UCSD-AML1 (cell line): ENCODE measurements around the gene AFMID.
"Not testable (repeated sequence)": the region's sequence is repeated elsewhere in the genome, so short reads cannot be mapped to it uniquely, and the experiment has no call there.

Experiments
- DNase-seq: peaks from one replicate; lab custom pipeline; 2025; ENCODE audit not compliant: unreplicated experiment; lab: John Stamatoyannopoulos, UW

Gene AFMID

DNA sequence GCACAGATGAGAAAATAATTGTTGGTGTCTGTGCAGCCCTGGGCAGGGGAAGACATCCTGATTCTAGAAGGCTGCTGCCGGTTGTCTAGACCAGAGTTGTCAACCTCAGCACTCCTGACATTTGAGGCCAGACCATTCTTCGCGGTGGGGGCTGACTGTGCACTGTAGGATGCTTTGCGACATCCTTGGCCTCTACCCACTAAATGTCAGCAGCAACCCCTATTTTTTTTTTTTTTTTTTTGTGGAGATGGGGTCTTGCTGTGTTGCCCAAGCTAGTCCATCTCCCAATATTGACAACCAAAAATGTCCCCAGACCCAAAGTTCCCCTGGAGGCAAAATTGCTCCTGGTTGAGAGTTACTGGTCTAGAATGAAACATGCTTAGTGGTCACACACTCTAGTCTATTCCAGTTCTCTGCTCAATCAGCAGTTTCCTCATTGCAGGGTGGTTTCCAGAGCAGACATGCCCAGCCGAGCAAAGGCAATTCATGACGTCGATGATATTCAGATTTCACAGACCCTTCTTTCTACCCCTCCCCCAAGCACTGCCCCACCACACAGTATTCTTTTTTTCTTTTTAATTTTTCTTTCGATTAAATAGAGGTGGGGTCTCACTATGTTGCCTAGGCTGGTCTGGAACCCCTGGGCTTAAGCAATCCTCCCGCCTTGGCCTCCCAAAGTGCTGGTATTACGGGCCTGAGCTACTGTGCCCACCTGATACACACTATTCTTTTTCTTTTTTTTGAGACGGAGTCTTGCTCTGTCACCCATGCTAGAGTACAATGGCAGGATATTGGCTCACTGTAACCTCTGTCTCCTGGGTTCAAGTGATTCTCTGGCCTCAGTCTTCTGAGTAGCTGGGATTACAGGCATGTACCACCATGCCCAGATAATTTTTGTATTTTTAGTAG is 32.0 kb upstream of the AFMID start:
- DNase-seq, result no peak

GRCh38 chr17:78159575-78160158 is 27.5 kb upstream of the AFMID start:
- no peak for DNase-seq

GRCh38 chr17:78163881-78164747 is 23.0 kb upstream of the AFMID start:
- DNase-seq, result no peak

DNA sequence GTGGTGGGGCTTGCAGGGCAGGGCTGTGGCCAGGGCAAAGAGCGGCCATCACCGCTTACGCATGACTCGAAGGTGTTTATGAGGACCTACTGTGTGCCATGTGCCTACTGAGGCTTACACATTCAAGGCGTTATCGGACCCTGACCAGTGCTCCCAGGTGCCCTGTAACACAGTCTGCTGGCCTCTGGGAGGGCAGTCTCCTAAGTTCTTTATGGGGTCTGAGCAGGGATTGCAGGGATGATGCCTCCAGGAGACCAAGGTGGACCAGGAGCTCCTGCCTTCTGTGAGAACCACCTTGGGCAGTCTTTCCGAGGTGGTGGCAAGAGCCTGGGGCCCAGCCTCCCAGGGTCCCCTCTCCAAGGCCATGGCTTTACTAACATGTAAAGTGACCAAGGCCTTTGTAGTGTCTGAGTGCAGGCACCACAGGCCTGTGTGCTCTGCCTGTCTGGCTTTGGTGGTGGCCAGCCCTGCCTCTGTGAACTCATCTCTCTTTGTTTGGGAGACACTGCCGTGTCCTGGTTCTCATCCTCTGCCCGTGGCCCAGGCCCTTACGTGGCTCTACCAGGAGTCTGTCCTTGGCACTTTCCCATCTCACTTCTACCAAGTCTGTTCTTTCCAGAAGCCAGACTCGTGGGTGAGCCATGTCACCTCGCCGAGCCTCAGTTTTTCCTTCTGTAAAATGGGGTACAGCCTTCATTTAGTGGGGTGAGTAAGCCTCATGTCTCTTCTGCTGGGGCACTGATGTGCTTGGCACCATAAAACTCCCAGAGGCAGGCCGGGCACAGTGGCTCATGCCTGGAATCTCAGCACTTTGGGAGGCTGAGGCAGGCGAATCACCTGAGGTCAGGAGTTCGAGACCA is 22.2 kb upstream of the AFMID start:
- DNase-seq, result no peak

DNA sequence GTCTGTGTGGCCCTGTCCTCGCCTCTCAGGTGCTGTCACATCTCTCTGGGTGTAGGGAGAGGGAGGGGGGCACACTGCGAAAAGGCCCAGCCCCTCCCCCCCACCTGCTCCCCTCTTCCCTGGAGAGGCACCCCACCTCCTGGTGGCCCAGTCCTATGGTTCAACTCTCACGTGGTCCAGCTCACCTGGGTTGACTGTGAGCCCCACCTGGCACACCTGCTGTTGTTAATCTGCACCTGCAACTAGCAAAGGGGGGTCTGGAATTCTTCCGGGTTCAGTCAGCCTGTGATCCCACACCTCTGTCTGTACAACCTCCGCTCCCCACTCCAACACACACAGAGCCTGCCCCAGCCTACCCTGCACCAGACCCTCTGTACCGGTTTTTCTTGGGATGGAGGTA is 20.7 kb upstream of the AFMID start:
- DNase-seq, result no peak

GRCh38 chr17:78168242-78168902 is 18.8 kb upstream of the AFMID start, which contains the start of gene SYNGR2:
TSS of gene SYNGR2 (plus strand) at chr17:78168581. CDS start at chr17:78168617, 36 bp downstream.
- peak; percentile 87 for DNase-seq

- no peak for DNase-seq
Measured at GRCh38 chr17:78168903-78169793, 18.0 kb upstream of the AFMID start.

DNA sequence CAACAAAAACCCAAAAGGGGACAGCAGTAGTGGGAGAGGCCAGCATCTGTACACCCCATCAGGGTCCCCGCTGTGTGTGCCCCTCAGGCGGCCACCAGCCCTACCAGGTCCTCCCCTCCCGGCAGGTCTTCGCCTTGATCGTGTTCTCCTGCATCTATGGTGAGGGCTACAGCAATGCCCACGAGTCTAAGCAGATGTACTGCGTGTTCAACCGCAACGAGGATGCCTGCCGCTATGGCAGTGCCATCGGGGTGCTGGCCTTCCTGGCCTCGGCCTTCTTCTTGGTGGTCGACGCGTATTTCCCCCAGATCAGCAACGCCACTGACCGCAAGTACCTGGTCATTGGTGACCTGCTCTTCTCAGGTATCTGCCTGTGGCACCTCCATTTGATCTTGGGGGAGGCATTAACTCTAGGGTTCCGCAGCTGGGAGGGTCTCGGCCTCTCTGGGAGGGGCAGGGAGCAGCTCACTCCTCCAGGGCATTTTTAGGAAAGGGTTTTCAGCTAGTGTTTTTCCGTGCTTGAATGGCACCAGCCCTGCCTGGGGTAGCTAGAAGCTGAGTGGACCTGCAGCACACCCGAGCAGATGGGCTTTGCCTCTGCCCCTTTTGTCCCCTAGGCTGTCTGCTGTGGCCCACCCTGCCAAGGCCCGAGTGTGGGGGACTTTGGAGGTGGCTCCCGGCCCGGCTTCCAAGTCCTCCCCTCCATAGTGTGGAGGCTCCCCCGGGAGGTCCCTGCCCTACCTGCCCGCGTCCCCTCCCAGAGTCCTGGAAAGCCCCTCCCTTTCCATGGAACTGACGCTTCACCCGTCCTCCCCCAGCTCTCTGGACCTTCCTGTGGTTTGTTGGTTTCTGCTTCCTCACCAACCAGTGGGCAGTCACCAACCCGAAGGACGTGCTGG is 16.2 kb upstream of the AFMID start:
- no peak for DNase-seq

DNA sequence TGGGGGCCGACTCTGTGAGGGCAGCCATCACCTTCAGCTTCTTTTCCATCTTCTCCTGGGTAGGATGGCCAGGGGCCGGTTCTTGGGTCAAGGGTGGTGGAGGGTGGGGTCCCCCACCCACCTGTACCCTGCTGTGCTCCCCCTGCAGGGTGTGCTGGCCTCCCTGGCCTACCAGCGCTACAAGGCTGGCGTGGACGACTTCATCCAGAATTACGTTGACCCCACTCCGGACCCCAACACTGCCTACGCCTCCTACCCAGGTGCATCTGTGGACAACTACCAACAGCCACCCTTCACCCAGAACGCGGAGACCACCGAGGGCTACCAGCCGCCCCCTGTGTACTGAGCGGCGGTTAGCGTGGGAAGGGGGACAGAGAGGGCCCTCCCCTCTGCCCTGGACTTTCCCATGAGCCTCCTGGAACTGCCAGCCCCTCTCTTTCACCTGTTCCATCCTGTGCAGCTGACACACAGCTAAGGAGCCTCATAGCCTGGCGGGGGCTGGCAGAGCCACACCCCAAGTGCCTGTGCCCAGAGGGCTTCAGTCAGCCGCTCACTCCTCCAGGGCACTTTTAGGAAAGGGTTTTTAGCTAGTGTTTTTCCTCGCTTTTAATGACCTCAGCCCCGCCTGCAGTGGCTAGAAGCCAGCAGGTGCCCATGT is 15.4 kb upstream of the AFMID start:
- DNase-seq, result not testable (repeated sequence)

DNA sequence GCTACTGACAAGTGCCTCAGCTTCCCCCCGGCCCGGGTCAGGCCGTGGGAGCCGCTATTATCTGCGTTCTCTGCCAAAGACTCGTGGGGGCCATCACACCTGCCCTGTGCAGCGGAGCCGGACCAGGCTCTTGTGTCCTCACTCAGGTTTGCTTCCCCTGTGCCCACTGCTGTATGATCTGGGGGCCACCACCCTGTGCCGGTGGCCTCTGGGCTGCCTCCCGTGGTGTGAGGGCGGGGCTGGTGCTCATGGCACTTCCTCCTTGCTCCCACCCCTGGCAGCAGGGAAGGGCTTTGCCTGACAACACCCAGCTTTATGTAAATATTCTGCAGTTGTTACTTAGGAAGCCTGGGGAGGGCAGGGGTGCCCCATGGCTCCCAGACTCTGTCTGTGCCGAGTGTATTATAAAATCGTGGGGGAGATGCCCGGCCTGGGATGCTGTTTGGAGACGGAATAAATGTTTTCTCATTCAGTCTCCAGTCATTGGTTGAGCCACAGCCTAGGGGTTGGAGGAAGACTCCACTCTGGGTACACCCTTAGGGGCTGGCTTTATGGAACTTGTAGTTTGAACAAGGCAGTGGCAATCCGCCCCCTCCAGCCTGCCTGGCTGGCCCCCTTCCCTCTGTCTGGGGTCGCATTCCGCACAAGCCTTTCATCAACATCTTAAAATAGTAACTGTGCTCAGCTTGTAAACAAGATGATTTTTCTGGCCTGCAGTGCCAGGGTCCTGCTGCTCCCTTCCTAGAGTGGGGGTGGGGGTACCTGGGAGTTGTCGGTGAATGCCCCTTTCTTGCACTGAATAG is 14.7 kb upstream of the AFMID start:
- DNase-seq, result no peak

DNA sequence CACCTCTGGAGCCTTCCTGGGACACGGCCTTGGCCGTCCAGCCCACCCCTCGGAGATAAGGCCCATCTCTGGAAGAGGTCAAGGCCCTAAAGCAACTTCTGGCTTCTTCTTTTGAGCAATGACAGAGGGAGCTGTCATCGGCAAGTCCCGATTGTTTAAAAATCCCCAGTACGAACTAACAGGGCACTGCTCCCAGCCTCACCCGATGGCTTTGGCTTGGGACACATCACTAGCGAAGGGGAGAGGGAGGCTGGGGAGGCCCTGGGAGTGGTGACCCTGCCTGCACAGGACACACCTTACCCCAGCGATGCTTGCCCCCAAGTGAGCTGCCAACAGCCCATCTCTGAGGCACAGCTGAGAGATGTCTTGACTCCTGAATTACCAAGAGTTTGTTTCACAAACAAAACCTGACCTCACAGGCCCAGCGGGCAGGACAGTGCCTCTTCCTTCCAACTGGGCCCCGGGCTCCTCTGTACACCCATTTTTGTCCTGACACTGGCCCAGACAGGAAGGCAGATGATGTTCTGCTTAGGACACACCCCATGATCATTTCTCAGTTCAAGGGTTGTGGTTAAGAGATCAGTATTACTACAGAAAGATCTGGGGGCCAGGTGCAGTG is 14.0 kb upstream of the AFMID start:
- no peak for DNase-seq

DNA sequence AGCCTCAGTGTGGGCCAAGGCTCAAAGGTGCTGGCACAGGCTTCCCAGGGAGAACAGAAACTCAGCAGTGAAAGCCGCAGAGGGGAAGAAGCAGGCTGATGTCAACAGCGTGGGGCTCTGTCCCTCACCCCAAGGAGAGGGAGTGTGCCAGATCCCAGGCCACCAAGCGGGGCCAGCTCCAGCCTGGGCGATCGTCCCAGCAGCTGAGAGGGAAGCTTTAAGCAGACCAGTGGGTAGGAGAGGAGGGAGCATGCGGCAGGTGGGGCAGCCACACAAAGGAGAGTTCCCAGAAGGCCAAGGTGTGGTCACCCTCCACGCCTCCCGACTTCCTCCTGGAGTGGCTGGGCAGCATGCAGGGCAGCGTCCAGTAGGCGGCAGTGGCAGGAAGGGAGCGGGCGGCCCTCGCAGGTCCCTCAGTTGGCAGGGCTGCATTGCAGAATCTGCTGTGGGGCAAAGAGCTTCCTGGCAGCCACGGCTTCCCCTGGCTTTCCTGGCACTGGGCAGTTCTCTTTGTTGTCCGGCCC is 12.8 kb upstream of the AFMID start:
- no peak for DNase-seq

DNA sequence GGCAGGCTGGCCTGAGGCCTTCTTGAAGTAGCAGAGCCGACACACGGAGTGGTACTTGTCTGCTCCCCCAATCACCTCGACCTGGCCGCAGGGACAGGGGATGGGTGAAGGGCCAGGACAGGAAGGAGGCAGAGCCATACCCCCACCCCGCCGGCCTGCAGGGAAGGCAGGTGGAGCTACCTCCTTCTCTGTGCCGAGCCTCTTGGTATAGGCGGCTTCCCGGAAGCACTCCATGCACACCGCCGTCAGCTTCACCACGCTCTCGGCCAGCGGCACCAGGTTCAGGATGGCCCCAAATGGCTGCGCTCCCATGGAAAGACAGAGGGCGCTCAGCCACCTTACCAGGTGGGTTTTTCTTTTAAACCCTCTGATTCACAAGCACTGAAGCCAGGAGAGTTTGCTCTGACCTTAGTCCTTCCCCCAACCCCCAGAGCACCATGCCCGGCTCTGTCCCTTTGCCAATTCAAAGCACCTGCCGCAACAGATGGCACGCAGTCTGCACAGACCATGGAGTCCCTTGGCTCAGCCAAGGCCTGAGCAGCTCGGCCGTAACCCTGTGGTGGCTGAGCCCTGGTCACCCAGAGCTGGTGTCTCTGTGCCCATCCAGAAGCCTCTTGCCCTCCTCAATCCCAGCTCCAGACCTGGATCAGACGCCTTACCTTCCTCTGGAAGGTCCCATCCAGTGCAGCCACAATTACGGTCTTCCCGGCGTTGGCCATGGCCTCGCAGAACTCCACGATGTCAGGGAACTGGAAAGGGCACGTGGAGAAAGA is 12.1 kb upstream of the AFMID start:
- no peak for DNase-seq

DNA sequence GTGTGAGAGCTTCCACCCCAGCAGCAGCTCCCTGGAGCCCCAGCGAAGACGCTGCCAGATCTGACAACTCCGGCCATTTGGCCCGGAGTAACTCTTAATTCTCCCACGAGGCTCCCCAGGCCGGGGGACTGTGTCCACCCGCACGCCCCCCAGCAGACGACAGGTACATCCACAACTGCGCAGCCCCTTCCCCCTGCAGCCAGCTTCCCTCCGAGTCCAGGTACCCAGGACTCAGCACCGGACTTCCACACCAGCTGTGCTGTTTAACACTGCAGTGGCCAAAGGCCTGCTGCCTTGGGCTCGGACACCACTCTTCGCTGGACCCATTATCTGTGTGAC is 11.6 kb upstream of the AFMID start:
- DNase-seq, result no peak

DNA sequence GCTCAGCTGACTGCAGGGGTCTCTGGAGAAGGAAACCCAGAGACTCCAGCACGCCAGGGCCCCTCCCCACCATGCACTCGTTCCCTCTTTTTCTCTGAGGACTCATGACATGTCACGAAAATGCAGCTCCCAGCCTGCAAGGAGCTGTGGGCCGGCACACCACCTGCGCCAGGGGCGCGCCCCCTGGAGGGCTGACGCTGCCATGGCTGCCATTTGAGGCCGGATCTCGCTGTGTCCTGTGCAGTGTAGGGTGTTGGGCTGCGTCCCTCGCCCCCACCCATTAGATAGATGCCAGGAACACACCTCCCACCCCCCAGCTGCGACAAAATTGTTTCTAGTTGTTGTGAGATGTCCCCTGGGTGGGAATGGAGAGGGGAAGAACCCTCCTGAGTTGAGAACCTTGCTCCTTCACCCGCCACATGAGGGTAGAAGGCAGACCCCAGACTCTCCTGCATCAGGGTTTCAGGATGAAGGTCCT is 10.6 kb upstream of the AFMID start:
- DNase-seq, result peak; percentile 68
